Chondrocyte (in vitro differentiated cells): ENCODE measurements around the gene ANTXR2. TPM values are rescaled to one million over a fixed set of nuclear protein-coding genes. Genes with fewer than 3 reads are reported as not detected.

ENCODE experiments used
- DNase-seq: peaks from one replicate; pipeline ENCODE4 v3.0.0; 2021; ENCODE audit warnings: mixed read lengths, low spot score
- H3K27ac Mint-ChIP-seq: one replicate; pipeline ENCODE4 v1.8.0; 2021; ENCODE audit warnings: mild to moderate bottlenecking, moderate library complexity, mixed read lengths; ENCODE audit not compliant: unreplicated experiment
- H3K27me3 Mint-ChIP-seq: 2 replicates; pipeline ENCODE4 v1.8.0; 2021; ENCODE audit warnings: low read depth, mixed read lengths
- H3K36me3 Mint-ChIP-seq: 2 replicates; pipeline ENCODE4 v1.8.0; 2021; ENCODE audit warnings: low read depth, mixed read lengths
- H3K4me1 Mint-ChIP-seq: 2 replicates; pipeline ENCODE4 v1.8.0; 2021; ENCODE audit warnings: low read depth, mild to moderate bottlenecking, mixed read lengths
- H3K4me3 Mint-ChIP-seq: one replicate; pipeline ENCODE4 v1.8.0; 2021; ENCODE audit warnings: mild to moderate bottlenecking, moderate library complexity, mixed read lengths; ENCODE audit not compliant: unreplicated experiment
- H3K9me3 Mint-ChIP-seq: 2 replicates; pipeline ENCODE4 v1.8.0; 2021; ENCODE audit warnings: low read depth, mixed read lengths
- CTCF ChIP-seq: fragments of 200-600 bp; sonication (generic); IDR thresholded peaks from 2 replicates; pipeline ENCODE4 v1.5.0; 2021; ENCODE audit warnings: antibody characterized with exemption, mild to moderate bottlenecking, moderate library complexity
- total RNA-seq: library from RNA; stranded (reverse); gene quantifications from 3 replicates; pipeline ENCODE4 v1.2.1, GENCODE V29; 2021

ANTXR2 gene
- total RNA-seq, 1 donor from 2014 or later = 32.1 TPM

DNA sequence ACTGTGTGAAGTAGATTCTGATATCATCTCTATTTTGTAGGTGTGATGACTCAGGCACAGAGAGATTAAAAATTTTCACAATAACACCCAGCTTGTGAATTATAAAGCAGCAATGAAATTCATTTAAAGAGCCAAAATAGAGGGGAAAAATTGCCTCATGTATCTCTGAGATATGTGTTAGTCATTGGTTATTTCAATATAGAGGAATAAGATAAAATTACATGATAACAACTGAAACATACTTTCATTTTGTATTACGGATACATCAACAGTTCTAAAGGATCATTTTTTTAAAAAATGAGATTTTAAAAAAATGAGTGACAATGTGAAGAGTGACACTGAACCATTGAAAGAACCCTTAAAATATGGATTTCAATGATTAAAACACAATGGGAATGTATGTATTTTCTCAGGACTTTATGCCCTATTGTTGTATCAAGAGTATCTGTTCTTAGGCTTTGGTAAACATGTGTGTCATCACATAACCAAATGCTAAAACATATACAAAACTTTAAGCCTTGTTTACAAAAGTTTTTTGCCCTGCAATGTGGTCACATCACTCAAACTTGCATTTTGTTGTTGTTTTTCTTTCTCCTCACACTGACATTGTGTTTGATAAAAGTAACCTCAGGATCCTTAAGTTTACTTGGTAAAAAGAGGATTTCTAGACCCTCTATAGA lies 221.3 kb downstream of the ANTXR2 start:
- Mint-ChIP-seq H3K9me3 (no peaks in the 10 kb centered on the region), H3K4me1 (peaks cover 9% of the 10 kb centered on the region), H3K36me3 (no peaks in the 10 kb centered on the region), H3K27me3 (no peaks in the 10 kb centered on the region), H3K4me3 (no peak overlapping the region), H3K27ac (peak overlapping the region; percentile 80)
- DNase-seq = no peak
- no peak for TF ChIP-seq CTCF

Other genes with a start within 250 kb of the ANTXR2 start
- 0.07 TPM in 1 of 3 replicates, not detected in the others for gene PRDM8, start 124.3 kb upstream of the ANTXR2 start, total RNA-seq
- gene FGF5, start 193.4 kb upstream of the ANTXR2 start, total RNA-seq = 1.3 to 5.8 TPM (median 4.5 TPM) in 3 replicates